ENCODE data around the gene ATP6V0B.
A peak's percentile ranks its signal among the peaks of the same experiment; 100 is the strongest.

ATP6V0B gene

DNA sequence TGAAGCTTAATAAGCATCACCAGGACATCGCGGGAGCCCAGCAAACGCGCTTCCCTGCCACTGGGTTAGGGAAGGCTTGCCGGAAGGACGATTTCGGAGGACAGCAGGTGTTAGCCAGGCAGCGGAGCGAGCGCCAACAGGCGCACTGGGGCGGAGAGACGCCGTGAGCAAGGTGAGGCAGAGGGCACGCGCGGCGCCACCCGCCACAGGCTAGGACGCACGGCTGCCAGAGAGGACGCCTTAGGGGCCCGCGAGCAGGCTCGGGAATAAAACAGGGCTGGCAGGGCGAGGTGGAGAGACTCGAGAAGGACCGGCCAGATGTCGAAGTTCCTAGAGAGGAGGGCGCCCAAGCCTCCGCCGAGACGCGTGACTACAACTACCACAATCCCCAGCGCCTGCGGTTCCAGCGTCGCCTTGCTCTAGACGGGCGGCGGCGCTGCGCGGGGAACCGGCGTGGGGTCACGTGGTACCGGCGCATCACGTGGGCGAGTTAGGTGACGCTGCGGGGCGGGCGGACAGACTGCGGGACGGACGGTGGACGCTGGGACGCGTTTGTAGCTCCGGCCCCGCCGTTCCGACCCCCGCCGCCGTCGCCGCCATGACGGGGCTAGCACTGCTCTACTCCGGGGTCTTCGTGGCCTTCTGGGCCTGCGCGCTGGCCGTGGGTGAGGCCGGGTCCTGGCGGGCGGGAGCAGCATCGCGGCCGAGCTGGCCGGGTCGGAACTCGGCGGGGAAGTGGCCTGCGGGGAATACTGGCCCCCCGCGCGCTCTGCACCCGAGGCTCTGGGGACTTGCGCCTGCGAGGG is at the start of gene ATP6V0B:
TSS of gene ATP6V0B (plus strand) at position 518 of the 806 bp plus-strand sequence. CDS start at position 599, 81 bp downstream.
- DNase-seq = peak; percentile 94

DNA sequence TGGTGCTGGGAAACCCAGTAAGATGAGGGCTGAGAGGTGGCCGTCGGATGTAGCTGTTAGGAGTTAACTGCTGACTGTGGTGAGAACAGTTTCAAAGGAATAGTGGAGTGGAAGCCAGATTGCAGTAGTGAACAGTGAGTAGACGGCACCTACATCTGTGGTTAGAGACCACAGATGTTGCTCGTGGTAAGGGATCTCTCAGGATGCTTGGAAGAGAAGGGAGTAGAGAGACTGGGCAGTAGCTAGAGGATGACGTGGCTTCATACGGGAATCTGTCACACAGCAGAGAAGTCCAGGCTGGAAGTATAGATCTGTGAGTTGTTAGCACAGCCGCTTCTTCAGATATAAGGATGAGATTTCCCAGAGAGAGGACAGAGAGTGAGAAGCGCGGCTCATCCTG is 48.9 kb upstream of the ATP6V0B start:
- DNase-seq = no peak

DNA sequence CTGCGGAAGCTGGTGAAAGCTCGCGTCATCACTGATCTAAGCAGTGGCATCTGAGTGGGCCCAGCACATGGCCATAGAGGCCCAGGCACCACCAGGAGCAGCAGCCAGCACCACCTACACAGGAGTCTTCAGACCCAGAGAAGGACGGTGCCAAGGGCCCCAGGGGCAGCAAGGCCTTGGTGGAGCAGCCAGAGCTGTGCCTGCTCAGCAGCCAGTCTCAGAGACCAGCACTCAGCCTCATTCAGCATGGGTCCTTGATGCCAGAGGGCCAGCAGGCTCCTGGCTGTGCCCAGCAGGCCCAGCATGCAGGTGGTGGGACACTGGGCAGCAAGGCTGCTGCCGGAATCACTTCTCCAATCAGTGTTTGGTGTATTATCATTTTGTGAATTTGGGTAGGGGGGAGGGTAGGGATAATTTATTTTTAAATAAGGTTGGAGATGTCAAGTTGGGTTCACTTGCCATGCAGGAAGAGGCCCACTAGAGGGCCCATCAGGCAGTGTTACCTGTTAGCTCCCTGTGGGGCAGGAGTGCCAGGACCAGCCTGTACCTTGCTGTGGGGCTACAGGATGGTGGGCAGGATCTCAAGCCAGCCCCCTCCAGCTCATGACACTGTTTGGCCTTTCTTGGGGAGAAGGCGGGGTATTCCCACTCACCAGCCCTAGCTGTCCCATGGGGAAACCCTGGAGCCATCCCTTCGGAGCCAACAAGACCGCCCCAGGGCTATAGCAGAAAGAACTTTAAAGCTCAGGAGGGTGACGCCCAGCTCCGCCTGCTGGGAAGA is 44.4 kb upstream of the ATP6V0B start:
- DNase-seq = no peak

DNA sequence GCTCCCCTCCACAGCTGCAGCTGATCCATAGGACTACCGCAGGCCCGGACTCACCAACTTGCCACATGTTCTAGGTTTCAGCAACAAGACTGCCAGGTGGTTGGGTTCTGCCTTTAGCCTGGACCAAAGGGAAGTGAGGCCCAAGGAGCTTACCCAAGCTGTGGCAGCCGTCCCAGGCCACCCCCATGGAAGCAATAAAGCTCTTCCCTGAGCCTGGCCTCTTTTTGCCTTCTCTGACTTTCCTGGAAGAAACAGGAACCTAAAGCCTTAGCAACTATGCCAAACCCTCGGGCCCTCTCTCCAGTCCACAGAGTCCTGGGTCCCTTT is 43.8 kb upstream of the ATP6V0B start:
- no peak for DNase-seq

DNA sequence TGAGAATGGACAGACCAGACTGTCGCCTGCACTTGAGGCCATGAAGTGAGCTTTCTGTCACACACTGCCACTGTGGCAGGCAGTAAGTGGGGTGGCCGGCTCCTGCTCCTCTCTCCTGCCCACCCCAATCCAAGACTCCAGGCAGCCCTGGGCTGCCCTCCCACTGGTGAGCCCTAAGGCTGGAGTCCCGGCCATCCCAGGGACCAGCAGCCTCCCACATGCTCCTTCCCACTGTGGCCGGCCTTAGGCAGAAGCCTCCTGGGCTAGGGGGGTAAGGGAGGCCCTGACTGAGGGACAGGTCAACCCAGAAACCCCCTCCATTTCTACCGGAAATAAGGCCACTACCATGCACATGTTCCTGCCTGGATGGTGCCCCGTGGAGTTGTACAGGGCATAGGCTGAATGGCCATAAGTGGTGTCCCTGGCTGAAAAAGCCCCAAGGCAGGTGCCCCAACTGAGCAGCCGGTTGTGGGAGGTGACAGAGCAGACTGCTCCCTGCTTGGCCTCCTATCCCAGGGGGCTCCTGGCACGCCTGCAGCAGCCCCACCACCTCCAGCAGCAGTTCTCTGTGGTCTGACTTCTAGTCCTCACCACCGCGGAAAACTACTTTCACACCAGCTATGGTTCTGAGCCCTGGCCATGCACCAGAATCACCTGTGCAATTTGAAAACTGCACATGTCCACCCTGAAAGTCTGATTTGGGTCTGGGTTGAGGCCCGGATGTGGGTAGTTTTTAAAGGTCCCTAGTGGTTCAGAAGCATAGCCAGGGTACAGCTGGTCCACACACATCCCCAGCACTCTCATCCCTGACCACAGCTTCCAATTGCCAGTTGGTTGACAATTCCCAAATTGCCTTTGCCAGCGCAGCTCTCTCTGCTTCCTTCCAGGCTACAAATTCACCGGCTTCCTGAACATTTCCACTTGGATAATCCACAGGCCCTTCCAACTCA is 42.8 kb upstream of the ATP6V0B start:
- no peak for DNase-seq

DNA sequence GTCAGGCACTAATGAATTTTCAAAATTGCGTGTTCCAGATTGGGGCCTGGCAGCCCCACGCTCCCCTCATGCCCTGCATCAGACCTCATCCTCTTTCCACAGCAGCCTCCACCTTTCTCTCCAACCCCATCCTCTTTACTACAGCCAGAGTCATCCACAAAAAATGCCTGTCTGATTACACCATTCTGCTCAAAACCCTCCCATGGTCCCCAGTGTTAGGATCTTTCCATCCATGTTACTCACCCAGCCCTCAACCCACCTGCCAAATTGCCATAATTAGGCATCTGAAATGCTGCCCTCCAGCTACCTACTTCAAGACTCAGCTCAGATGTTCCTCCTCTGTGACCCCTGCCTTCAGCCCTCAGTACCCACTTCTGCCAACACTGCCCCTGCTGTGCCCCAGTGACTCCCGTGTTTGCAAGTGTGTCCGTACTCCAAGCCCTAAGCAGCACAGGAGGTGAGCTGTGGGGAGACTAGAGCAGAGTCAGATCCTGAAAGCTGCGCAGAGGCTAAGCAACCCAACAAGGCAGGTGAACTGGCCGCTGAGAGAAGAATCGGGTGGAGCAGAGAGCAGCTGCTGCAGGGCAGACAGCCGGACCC is 41.9 kb upstream of the ATP6V0B start:
- no peak for DNase-seq

DNA sequence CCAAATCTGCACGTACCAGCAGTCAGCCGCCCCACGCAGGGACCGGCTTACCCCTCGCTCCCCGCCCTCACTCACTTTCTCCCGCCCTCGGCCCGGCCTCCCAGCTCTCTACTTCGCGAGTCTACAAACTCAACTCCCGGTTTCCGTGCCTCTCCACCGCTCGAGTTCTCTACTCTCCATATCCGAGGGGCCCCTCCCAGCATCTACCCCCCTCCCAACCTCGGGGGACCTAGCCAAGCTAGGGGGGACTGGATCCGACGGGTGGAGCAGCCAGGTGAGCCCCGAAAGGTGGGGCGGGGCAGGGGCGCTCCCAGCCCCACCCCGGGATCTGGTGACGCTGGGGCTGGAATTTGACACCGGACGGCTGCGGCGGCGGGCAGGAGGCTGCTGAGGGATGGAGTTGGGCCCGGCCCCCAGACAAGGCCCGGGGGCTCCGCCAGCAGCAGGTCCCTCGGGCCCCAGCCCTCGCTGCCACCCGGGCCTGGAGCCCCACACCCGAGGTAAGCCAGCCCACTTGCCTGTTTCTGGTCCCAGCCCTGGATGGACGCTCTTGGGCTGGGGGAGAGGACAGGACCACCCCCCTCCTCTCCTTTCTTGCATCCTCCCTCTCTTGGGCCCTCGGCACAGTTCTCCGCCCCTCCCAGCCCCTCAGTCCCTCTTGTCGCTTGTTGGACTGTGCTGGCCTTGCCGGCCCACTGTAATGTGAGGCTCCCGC is 41.2 kb upstream of the ATP6V0B start, which contains the start of gene ARTN:
TSS of gene ARTN (plus strand) at position 416 of the 715 bp plus-strand sequence. CDS start 1,856 bp downstream, outside the sequence.
- DNase-seq = no peak

DNA sequence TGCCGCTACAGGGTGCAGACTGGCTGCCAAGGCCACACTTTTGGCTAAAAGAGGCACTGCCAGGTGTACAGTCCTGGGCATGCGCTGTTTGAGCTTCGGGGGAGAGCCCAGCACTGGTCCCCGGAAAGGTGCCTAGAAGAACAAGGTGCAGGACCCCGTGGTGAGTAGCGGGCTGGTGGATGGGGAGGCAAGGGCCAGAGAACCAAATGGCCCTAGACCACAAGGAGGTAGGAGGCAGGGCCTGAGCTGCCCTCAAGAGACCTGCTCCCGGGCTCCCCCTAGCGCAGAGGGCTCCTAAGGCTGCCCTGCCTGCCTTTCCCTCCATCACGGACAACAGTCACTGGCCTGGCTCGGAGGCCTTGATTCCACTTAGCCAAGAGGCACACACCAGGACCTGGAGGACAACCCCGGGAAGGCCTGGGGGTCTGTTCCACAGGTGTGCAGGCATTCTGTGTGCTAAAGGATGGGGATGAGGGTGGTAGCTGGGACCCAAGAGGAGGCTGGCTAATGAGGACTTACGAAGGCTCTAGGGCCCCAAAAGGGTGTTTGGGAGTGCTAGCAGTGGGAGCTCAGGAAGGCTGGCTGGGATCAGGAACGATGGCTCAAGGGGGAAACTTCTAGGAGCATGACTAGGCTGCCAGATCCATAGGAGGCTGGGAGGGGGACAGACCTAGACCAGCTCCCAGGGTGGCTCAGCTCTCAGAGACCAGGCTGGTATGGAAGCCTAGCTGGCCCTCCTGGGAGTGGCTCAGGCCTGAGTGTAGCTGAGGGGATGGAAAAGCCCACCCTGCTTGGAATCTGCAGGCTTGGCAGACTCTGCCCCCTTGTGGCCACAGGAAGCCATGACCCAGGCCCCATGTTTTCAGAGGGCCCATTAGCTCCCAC is 40.4 kb upstream of the ATP6V0B start:
- peak; percentile 16 for DNase-seq

DNA sequence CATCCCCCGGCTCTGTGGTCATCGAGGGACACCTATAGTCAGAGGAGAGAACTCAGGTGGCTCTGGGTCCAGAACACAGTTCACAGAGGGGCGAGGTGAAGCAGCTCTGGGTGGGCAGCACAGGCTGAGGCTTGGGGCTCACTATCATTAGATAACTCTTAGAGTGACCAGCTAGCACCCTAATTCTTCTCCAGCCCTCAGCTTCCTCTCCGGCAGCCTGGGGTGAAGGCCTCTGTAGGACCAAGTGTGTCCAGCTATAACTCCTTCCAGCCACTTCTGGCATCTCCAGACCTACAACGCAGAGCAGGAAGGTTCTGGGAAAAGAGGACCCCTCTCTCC is 39.8 kb upstream of the ATP6V0B start:
- DNase-seq = no peak

DNA sequence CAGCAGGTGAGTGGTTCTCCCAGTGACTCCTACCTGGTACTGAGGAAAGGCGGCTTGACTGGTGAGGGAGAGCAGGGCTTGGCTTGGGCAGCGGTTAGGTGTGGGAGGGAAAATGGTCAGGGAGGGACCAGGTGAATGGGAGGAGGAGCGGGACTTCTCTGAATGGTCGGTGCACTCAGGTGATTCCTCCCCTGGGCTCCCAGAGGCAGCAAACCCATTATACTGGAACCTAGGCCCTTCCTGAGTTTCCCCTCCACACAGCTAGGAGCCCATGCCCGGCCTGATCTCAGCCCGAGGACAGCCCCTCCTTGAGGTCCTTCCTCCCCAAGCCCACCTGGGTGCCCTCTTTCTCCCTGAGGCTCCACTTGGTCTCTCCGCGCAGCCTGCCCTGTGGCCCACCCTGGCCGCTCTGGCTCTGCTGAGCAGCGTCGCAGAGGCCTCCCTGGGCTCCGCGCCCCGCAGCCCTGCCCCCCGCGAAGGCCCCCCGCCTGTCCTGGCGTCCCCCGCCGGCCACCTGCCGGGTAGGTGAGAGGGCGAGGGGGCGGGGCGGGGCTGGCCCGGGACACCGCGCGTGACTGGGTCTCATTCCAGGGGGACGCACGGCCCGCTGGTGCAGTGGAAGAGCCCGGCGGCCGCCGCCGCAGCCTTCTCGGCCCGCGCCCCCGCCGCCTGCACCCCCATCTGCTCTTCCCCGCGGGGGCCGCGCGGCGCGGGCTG is 38.9 kb upstream of the ATP6V0B start:
- DNase-seq = no peak

DNA sequence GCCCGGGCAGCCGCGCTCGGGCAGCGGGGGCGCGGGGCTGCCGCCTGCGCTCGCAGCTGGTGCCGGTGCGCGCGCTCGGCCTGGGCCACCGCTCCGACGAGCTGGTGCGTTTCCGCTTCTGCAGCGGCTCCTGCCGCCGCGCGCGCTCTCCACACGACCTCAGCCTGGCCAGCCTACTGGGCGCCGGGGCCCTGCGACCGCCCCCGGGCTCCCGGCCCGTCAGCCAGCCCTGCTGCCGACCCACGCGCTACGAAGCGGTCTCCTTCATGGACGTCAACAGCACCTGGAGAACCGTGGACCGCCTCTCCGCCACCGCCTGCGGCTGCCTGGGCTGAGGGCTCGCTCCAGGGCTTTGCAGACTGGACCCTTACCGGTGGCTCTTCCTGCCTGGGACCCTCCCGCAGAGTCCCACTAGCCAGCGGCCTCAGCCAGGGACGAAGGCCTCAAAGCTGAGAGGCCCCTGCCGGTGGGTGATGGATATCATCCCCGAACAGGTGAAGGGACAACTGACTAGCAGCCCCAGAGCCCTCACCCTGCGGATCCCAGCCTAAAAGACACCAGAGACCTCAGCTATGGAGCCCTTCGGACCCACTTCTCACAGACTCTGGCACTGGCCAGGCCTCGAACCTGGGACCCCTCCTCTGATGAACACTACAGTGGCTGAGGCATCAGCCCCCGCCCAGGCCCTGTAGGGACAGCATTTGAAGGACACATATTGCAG is 38.2 kb upstream of the ATP6V0B start:
- DNase-seq = no peak

DNA sequence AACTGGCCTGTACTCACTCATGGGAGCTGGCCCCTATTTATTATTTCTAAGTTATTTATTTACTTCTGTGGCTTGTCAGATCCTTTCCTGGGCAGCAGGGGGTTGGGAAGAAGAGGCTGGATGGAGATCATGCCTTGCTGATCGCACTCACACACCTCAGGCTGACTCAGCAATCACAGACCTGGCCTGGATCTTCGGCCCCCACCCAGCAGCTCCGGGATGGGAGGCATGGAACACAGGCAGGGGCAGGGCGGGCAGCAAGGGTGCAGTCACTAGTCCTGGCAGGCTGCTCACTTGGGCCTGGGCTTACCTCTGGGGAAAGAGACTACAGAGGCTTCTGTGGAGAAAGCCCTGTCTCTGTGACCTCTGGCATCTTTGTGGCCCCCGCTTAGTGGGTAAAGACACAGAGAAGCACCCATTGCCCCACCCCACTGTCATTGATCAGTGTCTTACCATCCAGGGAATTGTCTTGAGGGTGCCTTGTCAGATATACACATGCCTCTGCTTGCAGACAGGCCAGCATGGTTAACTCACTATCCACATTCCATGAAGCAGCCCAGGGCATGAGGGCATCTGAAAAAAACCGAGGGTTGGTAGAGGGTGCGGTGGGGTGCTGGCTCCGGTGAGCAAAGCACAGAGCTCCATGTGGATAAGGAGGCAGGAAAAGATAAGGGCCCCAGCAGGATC is 37.4 kb upstream of the ATP6V0B start:
- no peak for DNase-seq

DNA sequence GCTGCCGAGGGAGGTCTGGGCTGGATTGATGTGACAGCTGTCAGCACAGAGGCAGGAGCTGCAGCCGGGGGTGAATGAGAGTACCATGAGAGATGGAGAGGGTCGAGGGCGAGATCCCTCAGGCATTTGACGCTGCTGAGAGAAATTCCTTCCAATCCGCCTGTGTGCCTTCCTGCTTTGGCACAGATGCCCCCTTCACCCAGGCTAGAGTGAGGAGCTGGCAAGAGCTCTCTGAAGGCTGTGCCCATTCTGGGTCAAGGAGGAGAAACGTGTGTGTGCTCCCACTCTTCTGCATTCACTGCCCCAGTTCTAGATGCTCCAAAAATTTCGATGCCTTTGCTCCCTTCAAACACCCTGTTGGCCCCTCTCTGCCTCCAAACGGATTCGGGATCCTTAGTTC is 36.4 kb upstream of the ATP6V0B start:
- no peak for DNase-seq

DNA sequence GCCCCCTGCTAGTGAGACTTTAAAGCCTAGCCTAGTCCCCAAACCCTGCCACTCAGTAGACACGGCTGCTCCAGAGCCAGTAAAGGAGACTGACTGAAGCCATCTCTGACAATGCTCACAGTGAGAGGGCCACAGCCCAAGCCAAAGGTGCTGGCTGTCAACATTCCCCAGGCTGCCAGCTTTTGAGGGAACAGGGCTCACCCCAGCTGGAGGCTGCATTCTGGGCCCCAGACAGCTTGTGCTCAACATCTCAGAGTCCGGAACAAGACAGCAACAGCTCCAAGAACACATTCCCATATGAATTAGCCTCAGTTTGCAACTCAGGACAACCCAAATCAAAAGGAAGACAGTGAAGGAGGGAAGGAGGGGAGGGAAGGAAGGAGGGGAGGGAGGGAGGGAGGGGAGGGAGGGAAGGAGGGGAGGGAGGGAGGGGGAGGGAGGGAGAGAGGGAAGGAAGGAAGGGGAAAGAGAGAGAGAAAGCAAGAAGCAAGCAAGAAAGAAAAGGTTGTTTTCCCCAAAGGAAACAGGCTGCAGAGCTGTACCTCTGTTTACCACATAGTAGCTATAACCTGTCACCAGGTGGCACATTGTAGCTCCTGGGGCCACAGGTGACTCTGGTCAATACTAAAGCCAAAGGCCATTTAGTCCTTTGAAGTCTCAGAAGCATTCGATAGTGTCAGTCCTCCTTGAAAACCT is 35.7 kb upstream of the ATP6V0B start:
- no peak for DNase-seq

DNA sequence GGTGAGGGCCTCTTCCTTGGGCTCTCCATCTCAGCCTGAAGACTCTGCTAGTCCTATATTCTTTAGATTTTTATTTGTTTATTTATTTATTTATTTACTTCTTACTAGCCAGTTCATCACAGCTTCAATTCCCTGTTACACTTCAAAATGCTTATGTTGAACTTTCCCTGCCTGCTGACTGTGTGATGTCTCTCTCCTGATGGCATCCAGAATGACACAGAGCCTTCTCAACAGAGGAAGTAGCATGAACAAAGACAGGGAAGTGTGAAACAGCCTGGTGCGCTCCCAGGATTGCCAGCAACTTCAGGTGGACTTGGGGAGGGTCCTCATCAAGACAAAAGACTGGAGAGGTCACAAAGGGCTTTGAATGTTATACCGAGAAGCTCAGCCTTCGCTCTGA is 32.3 kb upstream of the ATP6V0B start:
- DNase-seq = no peak

DNA sequence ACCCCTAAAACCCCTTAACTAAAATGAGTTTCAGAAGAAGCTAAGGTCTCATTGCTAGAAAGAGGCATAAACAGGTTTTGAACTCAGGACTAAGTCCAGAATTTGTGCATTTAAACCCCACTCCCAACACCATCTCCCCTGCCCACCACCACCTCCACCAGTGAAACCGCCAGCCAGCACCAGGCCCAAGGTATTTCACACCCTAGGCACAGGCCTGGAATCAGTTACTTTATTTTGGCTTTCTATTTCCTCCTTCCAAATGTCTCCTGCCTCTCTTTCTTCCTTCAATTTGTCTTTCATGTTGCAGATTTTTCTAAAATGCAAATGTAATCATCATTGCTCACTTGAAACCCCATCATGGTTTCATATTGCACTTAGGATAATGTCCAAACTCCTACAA is 29.9 kb upstream of the ATP6V0B start:
- no peak for DNase-seq

DNA sequence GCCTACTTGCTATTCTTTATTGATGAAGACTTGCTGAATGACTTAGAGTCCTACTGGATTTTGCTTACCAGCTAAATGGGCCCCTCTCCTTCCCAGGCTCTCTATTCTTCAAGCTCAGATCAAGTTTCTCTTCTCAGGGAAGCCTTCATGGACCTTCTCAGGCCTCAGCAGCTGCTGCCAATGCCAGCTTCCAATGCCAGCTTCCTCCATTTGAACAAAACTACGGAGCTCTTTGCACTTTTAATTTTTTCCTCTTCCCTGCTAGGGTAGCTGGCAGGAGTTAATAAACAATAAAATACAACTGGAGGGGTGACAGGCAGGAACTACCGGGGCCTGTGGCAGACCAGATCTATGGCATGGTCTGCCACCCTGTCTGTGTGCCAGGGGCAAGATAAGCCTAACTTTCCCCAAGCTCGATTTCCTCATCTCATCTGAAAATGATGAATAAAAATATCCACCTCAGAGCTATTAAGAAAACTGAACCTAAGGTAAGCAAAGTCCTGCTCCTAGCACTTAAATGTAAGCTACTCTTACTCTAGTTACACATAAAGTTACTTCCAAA is 29.0 kb upstream of the ATP6V0B start:
- no peak for DNase-seq

Data from NK-92 treated with Interleukin-12 subunit alpha and Interleukin-12 subunit beta, amount 100 ng/mL, for 24 hours (cell line).